ENCODE measurements around the gene CLDN17. TPM values are rescaled to one million over a fixed set of nuclear protein-coding genes. Genes with fewer than 3 reads are reported as not detected.

Gene CLDN17
- polyA plus RNA-seq, 1 of the 3 experiments (the other 2 are of a cell fraction), result not detected

GRCh38 chr21:30216041-30216723 lies 49.6 kb upstream of the CLDN17 start, which contains the start of gene CLDN8 (continued):
- TF ChIP-seq MAX (IDR thresholded peaks at IDR 0.05; ENCODE audit: low read depth) (no peak), MEF2A (IDR thresholded peaks at IDR 0.05; ENCODE audit: borderline replicate concordance, low read depth) (no peak), YY1 (IDR thresholded peaks at IDR 0.05; ENCODE audit: low read depth) (no peak), IRF3 (IDR thresholded peaks at IDR 0.05; ENCODE audit: low read depth, low read length) (no peak), REST (IDR thresholded peaks at IDR 0.05; ENCODE audit: low read depth, low read length) (no peak), EZH2phosphoT487 (IDR thresholded peaks at IDR 0.05; ENCODE audit: borderline replicate concordance, low read depth) (no peak), CHD2 (IDR thresholded peaks at IDR 0.05; ENCODE audit: low read length, partially characterized antibody) (no peak)

- H3K9me2 ChIP-seq, result no peaks in the 10 kb centered on the region
- no peaks in the 10 kb centered on the region for H3K9me3 ChIP-seq
- H3K79me2 ChIP-seq (ENCODE audit: insufficient read depth), result no peaks in the 10 kb centered on the region
- H3K4me1 ChIP-seq (ENCODE audit: control insufficient read depth in 1 of 2, insufficient read depth in 2 of 2, low read depth in 1 of 2, low read length in 1 of 2), result no peaks in the 10 kb centered on the region
- H3K36me3 ChIP-seq (replicated peaks in 1 of 2; ENCODE audit: control insufficient read depth in 1 of 2, insufficient read depth in 2 of 2, low read length in 1 of 2), result no peaks in the 10 kb centered on the region
- H3K27ac ChIP-seq (ENCODE audit: low read depth in 2 of 2, low read length in 1 of 2), result no peak overlapping the region
- TF ChIP-seq ELF1 (IDR thresholded peaks at IDR 0.05) (no peak), MAX (IDR thresholded peaks at IDR 0.05; ENCODE audit: low read depth) (no peak)
- DNase-seq, result no peak
- ChIA-PET CTCF (interaction anchor here (0.8 kb wide), 1 partner anchor 16 kb away, joined by 3 read pairs; no protein-coding TSS in a partner anchor), POLR2A (no interaction called here)
- 0% methylated on average over 1 of the region's 1 CpG for whole genome bisulfite sequencing (ENCODE audit: low lambda C conversion rate)
- H2AFZ ChIP-seq (ENCODE audit: low read depth), result no peak overlapping the region
- H3K27me3 ChIP-seq (ENCODE audit: insufficient read depth), result peaks cover 3% of the 10 kb centered on the region; the same call in 1 of the 2 replicates
- H3F3A ChIP-seq (replicated peaks; ENCODE audit: insufficient read depth), result no peaks in the 10 kb centered on the region
- no peak overlapping the region for H3K4me2 ChIP-seq
- H4K20me1 ChIP-seq (ENCODE audit: insufficient read depth), result no peaks in the 10 kb centered on the region
- no peak overlapping the region for H3K4me3 ChIP-seq (ENCODE audit: low read depth in 2 of 2, low read length in 1 of 2)
- H3K9ac ChIP-seq, result no peak overlapping the region
Observed at GRCh38 chr21:30211071-30211470, 44.5 kb upstream of the CLDN17 start.

GRCh38 chr21:30209601-30210000 lies 43.0 kb upstream of the CLDN17 start:
- Histone ChIP-seq H3K27me3 (ENCODE audit: insufficient read depth) (no peaks in the 10 kb centered on the region), H3K79me2 (ENCODE audit: insufficient read depth) (no peaks in the 10 kb centered on the region), H4K20me1 (ENCODE audit: insufficient read depth) (no peaks in the 10 kb centered on the region), H3K36me3 (replicated peaks in 1 of 2; ENCODE audit: control insufficient read depth in 1 of 2, insufficient read depth in 2 of 2, low read length in 1 of 2) (no peaks in the 10 kb centered on the region), H3K9ac (no peak overlapping the region), H3K27ac (ENCODE audit: low read depth in 2 of 2, low read length in 1 of 2) (no peak overlapping the region), H2AFZ (ENCODE audit: low read depth) (no peak overlapping the region), H3K4me3 (ENCODE audit: low read depth in 2 of 2, low read length in 1 of 2) (no peak overlapping the region), H3K9me3 (no peaks in the 10 kb centered on the region), H3K4me2 (no peak overlapping the region), H3F3A (replicated peaks; ENCODE audit: insufficient read depth) (no peaks in the 10 kb centered on the region), H3K4me1 (ENCODE audit: control insufficient read depth in 1 of 2, insufficient read depth in 2 of 2, low read depth in 1 of 2, low read length in 1 of 2) (no peaks in the 10 kb centered on the region), H3K9me2 (no peaks in the 10 kb centered on the region)
- POLR2A ChIA-PET, result no interaction called here
- no peak for DNase-seq
- CTCF ChIA-PET, result no interaction called here
- 16% methylated on average over 5 of the region's 5 CpGs for WGBS (ENCODE audit: low lambda C conversion rate)
- TF ChIP-seq EP300 (IDR thresholded peaks at IDR 0.05; ENCODE audit: borderline replicate concordance in 1 of 2, low read depth in 1 of 2, low read length in 1 of 2), result no peak
- TF ChIP-seq GABPA (IDR thresholded peaks at IDR 0.05; ENCODE audit: low read depth), result no peak
- TF ChIP-seq RFX5 (IDR thresholded peaks at IDR 0.05; ENCODE audit: low read length), result no peak
- no peak for TF ChIP-seq RCOR1 (IDR thresholded peaks at IDR 0.05; ENCODE audit: low read length)
- TF ChIP-seq USF1 (IDR thresholded peaks at IDR 0.05; ENCODE audit: borderline replicate concordance, low read depth), result no peak
- TF ChIP-seq POLR2AphosphoS5 (IDR thresholded peaks at IDR 0.05; ENCODE audit: low read depth, low read length), result no peak
- no peak for TF ChIP-seq MXI1 (IDR thresholded peaks at IDR 0.05; ENCODE audit: low read depth, low read length)
- no peak for TF ChIP-seq ELF1 (IDR thresholded peaks at IDR 0.05)
- no peak for TF ChIP-seq FOXM1 (IDR thresholded peaks at IDR 0.05; ENCODE audit: low read depth)
- TF ChIP-seq MAX (IDR thresholded peaks at IDR 0.05; ENCODE audit: low read depth), result no peak
- no peak for TF ChIP-seq PBX3 (IDR thresholded peaks at IDR 0.05)
- TF ChIP-seq JUND (IDR thresholded peaks at IDR 0.05), result no peak

All from SK-N-SH (cell line).